GM21515 (cell line): ENCODE measurements around the gene FBXO41.
A peak's percentile ranks its signal among the peaks of the same experiment; 100 is the strongest.

Experiments used
- ATAC-seq: cut with Tn5 transposase; IDR thresholded peaks from one replicate; pipeline ENCODE4 v1.9.1; 2021; ENCODE audit not compliant: unreplicated experiment

The FBXO41 gene, protein sequence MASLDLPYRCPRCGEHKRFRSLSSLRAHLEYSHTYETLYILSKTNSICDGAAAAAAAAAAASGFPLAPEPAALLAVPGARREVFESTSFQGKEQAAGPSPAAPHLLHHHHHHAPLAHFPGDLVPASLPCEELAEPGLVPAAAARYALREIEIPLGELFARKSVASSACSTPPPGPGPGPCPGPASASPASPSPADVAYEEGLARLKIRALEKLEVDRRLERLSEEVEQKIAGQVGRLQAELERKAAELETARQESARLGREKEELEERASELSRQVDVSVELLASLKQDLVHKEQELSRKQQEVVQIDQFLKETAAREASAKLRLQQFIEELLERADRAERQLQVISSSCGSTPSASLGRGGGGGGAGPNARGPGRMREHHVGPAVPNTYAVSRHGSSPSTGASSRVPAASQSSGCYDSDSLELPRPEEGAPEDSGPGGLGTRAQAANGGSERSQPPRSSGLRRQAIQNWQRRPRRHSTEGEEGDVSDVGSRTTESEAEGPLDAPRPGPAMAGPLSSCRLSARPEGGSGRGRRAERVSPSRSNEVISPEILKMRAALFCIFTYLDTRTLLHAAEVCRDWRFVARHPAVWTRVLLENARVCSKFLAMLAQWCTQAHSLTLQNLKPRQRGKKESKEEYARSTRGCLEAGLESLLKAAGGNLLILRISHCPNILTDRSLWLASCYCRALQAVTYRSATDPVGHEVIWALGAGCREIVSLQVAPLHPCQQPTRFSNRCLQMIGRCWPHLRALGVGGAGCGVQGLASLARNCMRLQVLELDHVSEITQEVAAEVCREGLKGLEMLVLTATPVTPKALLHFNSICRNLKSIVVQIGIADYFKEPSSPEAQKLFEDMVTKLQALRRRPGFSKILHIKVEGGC

DNA sequence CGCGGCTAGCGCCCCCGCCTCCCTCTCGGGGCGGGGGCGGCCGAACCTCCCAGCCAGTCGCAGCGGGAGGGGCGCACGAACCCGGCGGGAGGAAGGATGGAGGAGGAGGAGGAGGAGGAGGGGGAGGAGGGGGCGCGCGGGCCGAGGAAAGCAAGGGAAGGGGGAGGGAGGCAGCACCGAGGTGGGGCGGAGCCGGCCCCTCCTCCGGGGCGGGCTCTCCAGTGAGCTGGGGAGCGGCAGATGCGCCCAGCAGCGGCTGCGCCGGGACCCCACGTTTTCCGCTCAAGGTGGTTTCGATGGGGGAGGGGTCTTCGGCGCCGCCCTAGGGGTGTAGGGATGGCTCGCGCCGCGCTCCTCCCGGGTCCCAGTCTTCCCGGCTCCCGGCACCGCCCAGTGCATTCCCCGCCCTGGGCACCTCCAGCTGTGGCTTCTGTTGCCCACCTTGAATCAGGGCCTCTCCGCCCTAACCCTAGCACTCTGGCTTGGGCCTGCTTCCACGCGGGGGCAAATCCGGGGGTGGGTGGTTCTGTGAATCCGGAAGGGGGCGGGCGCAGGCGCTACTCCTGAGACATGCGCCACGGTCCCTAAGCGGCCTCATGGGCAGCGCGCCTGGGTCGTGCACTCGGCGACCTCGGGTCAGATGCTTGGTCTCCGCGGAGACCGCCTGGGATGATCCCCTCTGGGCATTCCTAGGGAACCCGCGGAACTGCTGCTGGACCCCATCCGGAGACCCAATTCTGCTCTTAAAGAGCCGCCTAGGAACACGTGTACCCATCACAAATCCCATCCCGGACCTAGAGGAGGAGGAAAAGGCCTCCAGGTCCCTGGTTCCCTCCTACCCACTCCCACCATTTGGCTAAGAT, at the start of gene FBXO41:
TSS of gene FBXO41 (minus strand) at position 183 of the 863 bp plus-strand sequence. CDS start 14,848 bp downstream, outside the sequence.
- ATAC-seq = peak; percentile 69

DNA sequence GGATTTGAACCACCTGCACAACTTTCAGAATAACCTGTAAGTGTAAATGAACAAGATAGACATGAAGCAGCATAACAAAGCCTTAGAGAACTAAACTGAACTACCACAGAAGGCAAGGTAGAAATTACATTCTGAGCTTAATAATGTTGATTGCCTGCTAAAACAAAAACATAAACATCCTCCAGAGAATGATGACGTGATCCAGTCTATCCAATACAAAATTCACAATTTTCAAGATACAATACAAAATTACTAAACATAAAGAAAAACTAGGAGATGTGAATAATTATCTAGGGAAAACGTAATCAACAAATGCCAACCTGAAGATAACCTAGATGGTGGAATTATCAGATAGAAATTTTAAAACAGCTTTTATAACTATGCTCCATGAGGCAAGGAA, 49.8 kb upstream of the FBXO41 start:
- ATAC-seq = no peak

DNA sequence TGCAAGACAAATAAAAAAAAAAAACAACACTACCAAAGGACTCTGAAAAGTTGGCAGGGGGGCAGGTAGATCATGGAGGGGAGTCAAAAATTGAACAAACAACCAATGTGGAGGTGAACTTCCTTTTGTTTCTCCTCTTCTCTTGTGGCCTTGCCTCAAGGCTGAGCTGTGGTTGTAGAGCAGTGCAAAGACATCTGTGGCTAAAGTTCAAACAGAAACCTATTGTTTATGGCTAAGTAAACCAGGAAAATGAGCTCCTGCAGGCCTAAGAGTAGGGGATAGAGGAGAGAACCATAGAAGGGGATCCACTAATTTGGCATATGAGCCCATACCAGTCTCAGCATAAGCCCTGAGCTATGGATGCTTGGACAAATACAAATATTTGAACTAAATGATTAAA, 49.3 kb upstream of the FBXO41 start:
- no peak for ATAC-seq

DNA sequence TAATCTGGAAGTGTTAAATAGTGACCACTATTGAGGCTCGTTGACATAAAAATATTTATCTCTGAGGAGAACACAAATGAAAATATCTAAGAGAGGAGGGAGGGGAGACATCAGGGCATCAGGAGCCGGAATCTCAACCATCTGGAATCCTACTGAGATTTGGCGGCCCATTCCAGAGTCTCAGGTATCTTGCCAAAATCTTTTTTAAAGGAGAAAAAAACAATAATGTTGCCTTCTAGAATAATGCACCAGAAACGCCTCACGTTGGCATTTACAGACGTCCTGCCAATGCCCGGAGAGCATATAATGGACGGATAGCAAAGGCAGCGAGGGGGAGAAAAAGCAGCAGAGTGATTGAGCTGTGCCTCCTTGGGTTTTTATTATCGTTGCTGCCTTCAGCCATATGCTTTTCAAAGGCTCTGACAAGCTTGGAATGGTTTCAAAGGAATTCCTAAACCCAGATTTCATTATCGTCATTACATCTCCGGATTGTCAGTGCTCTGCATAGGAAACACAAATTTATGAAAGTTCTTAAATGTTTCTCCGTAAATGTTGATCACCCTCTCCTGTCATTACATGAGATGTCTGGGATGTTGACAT, 39.9 kb upstream of the FBXO41 start:
- ATAC-seq = no peak

DNA sequence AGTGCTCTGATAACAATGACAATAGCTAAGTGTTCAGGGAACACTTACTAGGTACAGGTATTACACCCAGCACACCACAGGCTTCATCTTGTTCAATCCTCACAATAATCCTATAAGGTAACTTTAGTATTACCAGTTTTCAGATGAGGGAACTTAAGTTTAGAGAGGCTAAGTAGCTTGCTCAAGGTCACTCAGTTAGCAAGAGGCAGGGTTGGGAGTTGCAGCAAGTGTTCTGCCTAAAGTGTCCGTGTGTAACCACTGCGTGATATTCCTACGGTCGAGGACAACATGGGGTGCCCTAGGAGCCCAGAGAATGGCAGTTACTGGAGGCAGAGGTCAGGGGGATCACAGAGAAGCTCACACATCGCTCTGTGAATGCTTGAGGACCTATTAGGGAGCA, 39.3 kb upstream of the FBXO41 start:
- no peak for ATAC-seq

DNA sequence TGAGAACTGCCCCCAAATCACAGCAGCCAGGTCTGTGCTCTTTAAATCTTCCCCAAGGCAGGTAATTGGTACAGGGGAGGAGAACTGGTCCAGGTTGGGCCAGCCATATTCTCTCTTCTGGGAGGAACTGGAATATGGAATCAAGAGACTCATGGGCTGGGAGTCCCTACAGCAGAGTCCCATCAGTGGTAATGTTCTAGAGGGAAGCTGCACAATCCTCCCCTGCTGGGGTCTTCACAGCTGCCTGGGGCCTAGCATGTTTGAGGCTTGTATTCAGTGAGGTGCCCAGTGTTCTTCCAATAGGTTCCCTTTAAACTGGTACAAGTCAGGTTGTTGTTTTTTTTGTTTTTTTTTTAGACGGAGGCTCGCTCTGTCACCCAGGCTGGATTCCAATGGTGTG, 30.2 kb upstream of the FBXO41 start:
- ATAC-seq = no peak

DNA sequence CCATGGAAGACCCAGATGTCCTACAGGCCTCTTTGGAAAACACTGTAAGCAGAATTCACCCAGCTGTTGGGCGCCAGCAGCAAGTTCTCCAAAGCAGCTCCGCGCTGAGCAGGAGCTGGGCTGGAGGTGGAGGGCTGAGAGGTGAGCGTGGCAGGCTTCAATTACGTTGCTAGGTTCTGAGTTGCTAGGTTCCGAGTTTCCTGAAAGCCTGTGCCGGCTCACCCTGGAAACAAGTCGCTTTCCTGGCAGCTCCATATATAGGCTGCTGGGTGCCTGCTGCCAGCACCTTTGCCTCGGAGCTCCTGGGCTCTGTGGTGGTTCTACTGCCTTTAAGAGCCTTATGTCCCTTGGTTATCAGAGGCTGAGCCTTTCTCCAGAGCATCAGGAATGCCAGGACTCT, 23.4 kb upstream of the FBXO41 start:
- ATAC-seq = no peak

DNA sequence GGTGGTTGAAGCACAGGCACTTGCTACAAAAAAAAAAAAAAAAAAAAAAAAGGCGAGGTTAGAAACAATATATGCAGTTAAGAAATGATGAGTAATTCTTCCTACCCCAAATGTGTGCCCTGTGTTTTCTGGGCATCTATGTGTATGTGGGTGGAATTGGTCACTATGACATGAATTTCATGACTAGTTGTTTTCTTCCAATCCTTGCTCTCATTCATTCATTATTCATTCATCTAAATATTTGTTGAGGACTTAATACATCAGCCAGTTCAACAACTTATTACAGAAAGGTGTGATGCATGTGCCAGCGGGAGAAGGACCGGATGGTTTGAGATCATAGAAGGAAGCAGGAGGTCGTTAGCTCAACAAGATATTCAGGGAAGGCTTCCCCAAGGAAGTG, 17.4 kb upstream of the FBXO41 start:
- ATAC-seq = no peak

DNA sequence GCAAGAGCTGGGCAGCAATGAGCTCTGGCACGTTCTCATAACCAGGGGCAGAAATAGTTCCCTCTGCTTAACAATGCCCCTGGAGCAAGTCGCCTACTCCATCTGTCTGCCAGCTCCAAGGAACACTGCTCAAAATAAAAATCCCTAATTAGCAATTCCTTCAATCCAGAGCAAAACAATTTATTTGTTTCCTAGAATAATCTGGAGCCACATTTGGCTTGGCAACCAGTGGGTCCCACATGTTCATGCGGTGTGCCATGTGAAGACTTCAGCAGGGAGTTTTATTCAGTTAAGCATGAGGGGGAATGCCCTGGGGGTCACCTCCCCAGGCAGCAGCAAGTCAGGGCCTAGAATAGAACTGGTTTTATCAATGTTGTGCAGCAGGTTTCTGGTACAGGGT, 16.6 kb upstream of the FBXO41 start:
- ATAC-seq = no peak

DNA sequence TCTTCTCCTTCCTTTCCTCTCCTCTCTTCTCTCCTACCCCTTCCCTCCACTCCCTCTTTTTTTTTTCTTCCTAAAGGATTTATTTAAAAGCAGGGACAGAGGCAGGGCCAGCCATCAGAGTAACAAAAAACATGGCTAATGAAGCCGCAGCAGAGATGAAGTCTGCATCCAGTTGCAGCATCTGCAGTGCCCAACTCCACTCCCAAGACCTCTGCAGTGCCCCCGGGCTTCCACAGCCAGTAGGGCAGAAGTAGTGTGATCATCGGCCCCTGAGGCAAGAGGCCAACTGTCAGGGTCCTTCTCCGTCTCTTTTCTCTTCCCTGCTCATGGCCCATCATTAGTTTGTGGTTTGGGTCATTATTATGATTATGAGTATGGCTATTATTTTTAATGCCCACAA, 13.3 kb upstream of the FBXO41 start:
- no peak for ATAC-seq

DNA sequence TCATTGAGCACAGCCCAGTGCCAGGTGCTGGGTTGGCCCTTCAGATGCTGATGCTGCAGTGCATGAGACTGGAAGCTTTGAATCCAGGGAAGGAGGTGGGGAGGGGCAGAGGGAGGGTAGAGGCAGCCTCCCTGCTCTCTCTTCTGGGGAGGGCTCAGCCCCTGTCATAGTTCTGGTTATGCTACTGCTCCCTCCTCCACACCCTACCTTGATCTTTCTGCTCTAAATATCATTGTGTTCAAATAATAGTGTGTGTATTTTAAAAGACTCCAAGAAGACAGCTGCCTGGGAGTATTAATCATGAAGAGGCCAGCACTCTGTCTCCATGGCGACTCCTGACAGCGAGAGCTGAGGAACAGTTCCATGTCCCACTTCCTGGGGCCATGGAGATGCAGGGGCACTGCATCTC, 12.9 kb upstream of the FBXO41 start:
- no peak for ATAC-seq

DNA sequence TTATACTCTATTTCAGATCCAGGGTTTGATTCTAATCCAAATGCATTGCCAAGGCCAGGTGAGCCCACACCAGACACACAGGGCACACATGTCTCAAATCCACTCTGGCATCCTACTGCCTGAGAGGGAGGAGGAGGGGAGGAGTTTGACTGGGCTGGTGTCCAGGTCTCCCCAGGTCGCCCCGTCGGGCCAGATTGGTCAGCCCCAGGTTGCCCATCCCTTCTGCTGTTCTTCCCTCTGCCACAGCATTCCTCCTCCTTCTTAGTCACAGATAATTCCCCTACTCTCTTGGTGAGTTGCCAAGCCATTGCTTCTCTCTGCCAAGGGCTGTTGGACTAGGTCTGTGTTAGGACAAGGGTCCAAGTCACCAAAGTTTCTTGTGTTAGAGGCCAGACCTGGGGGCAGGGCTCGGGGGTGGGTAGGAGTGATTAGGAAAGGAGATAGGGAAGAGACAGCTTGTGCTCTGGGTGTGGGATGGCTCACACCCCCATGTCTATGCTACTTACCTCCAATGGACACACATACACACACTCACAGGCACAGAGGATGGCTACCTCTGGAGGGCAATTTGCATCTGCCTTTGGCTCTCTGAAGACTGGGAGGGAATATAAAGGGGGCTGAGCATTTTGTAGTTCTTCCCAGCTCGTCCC, 11.6 kb upstream of the FBXO41 start:
- ATAC-seq = no peak

DNA sequence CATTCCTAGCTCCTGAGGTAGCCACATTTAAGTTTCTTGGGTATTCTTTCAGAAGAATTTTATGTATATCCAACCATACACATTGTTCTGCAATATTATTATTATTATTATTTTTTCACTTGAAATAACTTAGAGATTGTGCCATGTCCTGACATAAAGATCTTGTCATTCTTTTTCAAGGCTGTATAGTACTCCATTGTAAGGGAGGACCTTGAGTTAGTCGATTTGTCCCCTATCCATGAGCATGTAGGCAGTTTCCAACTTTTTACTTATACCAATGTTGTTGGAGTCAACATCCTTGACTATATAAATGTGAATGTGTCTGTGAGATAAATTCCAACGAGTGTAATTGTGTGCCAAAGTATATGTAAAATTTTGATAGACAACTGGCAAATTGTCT, 10.0 kb upstream of the FBXO41 start:
- no peak for ATAC-seq

DNA sequence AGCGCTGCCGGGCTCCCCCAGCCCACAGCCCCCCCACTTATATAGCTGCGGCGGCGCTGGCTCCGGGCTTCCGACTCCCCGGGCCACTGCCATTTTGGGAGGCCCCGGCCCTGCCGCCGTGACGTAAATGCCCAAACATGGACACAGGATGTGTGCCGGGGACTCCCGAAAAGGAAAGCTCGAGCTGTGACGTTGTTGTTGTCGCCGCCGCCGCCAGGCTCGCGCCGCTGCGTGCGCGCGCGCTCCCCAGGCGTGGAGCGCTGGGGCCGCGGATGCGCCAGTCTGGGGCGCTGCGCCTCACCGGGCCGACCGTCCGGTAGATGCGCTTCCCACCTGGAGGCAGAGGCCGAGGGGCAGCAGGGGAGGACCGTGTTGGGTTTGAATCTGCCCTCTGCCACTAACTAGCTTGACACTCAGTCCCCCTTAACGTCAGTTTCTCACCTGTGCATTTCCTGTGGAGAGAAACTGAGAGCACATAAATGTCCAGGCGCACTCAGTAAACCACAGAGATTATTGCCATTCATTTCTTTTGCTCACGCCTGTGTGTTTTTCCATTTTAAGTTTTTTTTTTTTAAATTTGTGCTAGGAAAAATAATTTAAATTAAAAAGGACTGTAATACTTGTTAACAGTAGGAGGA, 9.4 kb upstream of the FBXO41 start, which contains the start of gene EGR4:
TSS of gene EGR4 (minus strand) at position 15 of the 638 bp plus-strand sequence. CDS start 231 bp downstream, outside the sequence.
- ATAC-seq = peak; percentile 86

DNA sequence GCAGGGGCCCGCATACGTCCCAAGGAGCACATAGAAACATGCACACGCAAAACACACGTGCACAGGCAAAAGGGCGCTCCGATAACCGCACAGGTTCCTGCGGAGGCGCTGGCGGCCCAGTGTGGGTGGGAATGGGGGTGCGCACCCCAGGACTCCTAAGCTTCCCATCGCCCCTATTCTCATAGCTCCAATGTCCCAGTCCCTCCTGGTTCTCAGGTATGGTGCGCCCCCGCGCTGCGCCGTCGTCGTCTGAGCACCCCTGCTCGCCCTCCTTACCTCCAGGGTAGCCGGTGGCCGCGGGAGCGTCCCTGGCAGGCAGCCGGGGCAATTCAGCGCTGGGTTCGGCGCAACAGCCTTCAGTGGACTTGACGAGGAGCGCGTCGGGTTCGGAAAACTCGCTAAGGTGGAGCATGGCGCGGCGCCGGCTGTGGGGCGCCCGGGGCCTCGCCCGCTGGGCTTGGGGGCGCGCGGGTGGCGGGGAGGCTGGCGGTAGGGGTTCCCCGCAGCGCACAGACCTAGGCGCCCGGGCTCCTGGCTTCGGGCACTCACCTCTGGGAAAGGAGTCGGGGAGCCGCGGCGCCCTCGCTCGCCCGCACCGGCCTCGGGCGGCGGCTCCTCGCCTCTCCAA, 8.7 kb upstream of the FBXO41 start:
- peak; percentile 14 for ATAC-seq

DNA sequence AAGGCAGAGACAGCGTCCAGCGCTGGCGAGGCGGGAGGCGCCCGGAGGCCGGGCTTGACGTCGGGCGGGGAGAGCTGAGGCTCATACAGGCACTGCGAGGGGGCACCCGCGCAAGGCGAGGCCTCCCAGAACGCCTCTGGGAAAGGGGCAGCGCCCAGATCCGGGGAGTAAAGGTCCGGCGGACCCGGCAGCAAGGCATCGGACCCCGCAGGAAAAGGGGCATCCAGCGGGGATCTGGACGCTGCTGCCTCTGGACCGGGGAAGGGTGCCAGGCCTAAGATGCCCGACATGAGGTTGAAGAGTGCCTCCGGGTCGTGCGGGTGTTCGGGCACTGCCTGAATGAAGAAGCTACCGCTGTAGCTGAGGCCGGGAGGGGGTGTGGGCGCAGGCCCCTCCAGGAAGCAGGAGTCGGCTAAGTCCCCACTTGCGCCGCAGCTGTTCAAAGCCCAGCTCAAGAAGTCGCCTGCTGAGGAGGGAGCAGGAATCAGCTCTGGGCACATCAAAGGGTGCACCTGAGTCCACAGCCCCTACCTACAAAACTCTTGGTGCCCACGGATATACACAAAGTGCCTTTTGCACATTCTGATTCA, 8.1 kb upstream of the FBXO41 start:
- no peak for ATAC-seq

DNA sequence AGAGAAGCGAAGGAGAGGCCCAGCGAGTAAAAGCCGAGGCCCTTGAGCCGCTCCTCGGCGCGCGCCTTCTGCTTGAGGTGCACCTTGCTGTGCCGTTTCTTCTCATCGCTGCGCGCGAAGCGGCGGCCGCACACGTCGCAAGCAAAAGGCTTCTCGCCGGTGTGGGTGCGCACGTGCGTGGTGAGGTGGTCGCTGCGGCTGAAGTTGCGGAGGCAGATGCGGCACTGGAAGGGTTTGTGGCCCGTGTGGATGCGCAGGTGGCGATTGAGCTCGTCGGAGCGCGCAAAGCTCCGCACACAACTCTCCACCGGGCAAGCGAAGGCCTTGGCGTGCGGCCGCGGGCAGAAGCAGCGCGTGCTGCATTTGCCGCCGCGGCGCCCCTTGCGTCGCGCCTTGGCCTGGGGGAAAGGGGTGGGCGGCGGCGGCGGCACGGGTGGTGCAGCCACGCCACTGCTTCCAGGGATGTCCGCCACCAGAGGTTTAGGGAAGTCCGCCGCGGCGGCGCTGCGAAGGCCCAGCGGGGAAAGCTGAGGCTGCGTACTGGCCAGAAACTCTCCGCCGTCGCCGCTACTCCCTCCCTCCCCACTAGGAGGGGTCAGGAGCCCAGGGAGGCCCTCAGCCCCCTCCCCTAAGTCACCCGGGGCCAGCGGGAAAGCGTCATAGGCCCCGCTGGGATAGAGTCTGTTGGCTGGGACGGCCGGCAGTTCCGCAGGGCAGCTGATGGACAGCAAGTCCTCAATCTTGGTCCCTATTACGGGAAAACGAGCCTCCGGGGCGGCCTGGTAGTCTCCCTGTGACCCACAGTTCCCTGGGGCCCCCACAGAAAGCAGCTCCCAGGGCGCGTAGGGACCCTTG, 7.4 kb upstream of the FBXO41 start:
- ATAC-seq = no peak

DNA sequence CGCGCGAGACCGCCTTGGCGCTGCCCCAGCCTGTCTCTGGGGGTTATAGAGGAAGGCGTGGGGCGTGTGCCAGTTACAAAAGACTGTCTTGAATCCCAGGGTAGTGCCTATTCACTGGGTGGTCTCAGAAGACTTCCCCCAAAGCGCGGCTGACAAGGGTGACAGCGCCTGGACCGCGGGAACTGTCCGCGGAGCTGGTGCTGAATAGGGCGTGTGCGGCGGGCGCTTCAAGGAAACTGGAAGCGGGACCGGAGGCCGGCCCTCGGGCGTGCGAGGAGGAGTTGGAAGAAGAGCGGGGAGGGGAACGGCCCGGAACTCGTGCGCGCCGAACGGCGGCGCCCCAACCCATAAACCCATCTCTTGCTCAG, 6.8 kb upstream of the FBXO41 start:
- ATAC-seq = no peak
